ENCODE measurements around the gene OFD1.

The OFD1 gene

DNA sequence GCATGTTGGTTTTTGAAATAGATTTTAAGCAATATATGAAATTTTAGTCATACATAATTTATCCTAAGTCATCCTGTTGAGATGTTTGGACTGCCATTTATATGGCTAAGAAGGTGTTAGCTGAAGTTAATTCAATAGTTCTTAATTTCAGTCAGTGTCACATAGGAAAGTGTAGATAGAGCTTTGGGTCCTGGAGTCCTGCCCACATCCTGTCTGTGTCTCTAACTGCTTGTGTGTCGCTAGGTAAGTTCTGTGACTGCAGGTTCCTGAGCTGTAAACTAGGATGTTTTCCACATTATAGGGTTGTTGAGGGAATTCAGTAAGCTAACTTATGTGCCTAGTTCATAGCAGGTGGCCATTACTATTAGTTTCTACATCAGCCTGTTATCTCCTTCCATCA is 20.7 kb downstream of the OFD1 start:
- H3K4me1 Mint-ChIP-seq: peaks cover 9% of the 10 kb centered on the region
- ATAC-seq: peak; percentile 55

DNA sequence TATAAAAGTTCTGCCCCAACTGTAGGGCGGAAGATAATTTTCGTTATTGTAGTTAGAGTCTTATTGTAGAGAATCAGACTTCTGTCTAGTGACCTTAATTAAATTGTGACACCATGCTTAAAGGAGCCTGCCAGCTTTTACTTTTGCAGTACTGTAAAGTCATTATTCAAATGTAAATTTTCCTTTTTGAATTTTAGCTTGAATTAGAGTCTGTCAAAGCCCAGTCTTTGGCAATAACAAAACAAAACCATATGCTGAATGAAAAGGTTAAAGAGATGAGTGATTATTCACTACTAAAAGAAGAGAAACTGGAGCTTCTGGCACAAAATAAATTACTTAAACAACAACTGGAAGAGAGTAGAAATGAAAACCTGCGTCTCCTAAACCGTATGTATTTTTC is 21.8 kb downstream of the OFD1 start:
- peaks cover 8% of the 10 kb centered on the region for H3K4me1 Mint-ChIP-seq
- ATAC-seq (no peak), DNase-seq (no peak)
- no peak overlapping the region for H3K4me3 Mint-ChIP-seq
- H3K27me3 Mint-ChIP-seq: no peaks in the 10 kb centered on the region
- no peaks in the 10 kb centered on the region for H3K9me3 Mint-ChIP-seq
- H3K27ac Mint-ChIP-seq: no peak overlapping the region

More for the DNA sequence above, 20.7 kb downstream of the OFD1 start:
- H3K4me3 Mint-ChIP-seq: no peak overlapping the region
- no peak for DNase-seq
- no peak overlapping the region for H3K27ac Mint-ChIP-seq
- H3K27me3 Mint-ChIP-seq: no peaks in the 10 kb centered on the region
- no peaks in the 10 kb centered on the region for H3K9me3 Mint-ChIP-seq

DNA sequence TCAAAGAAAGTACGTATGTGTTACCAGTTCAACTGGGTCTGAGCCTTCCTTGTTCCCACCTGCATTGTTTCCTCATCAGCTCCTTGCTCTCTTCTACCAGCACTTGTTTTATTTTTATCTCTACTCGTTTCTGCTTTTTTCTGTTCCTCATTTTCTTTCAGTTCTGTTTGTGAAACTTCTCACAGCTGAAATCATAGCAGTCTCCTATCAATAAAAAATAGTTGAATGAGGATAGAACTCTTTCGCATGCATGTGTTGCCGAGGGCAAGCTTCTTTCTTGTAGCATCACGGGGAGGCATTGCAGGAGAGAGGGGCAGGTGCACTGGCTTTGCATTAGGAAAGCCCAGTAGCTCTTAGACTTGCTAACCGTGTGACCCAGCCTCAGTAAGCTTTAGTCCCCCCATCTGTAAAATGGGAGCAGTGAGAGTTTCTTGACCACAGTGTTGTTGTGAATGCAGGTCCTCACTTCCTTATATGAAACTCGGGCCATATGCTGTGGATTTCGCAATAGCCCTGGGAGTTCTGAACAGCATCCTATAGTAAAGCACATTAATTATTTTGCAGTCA is 24.7 kb downstream of the OFD1 start:
- ATAC-seq (no peak), DNase-seq (no peak)
- peak overlapping the region; percentile 27 to 40 for H3K27ac Mint-ChIP-seq
- H3K27me3 Mint-ChIP-seq: no peaks in the 10 kb centered on the region
- no peaks in the 10 kb centered on the region for H3K9me3 Mint-ChIP-seq
- H3K4me1 Mint-ChIP-seq: no peaks in the 10 kb centered on the region
- no peak overlapping the region for H3K4me3 Mint-ChIP-seq

GRCh38 chrX:13760426-13760825 is 25.9 kb downstream of the OFD1 start:
- Mint-ChIP-seq H3K9me3 (no peaks in the 10 kb centered on the region), H3K27me3 (no peaks in the 10 kb centered on the region), H3K27ac (no peak overlapping the region), H3K4me1 (no peaks in the 10 kb centered on the region), H3K4me3 (no peak overlapping the region)
- ATAC-seq (no peak), DNase-seq (no peak)

DNA sequence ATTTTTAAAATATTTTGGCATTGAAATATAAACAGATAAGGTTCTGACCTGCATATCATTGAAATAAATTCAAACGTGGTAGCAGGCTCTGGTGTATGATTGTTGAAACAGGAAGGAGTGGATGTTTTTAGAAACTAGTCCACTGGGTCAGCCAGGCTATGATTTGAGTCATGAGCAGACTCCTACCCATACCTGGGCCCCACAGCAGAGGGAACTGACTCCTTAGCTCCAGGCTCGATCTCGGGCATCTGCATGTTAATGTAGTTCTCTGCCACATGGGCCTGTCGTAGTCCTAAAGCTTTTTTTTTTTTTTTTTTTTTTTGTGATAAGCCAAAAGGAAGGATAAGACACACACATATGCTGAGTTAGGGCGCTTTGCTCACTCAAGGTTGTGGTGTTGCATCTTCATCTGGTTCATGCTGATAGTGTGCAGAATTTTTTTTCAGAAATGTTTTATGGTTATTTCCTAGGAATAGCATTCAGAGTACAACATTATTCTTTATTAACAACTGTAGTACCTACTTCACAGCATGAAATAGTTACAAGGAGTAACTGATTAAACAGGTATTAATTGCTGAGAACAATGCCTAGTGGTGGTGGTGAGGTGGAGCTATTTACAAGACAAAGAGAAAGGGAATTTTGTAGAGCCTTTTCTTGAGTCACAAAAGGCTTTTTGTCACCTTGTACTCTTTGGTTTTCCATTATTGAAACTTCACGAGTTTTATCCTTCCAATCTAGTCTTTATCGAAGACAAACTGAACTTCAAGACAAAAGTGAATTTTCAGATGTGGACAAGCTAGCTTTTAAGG is 27.3 kb downstream of the OFD1 start:
- Mint-ChIP-seq H3K27ac (peak overlapping the region in 1 of 2 donors; percentile 76), H3K27me3 (no peaks in the 10 kb centered on the region), H3K4me1 (no peaks in the 10 kb centered on the region), H3K4me3 (no peak overlapping the region), H3K9me3 (no peaks in the 10 kb centered on the region)
- no peak for ATAC-seq
- no peak for DNase-seq

DNA sequence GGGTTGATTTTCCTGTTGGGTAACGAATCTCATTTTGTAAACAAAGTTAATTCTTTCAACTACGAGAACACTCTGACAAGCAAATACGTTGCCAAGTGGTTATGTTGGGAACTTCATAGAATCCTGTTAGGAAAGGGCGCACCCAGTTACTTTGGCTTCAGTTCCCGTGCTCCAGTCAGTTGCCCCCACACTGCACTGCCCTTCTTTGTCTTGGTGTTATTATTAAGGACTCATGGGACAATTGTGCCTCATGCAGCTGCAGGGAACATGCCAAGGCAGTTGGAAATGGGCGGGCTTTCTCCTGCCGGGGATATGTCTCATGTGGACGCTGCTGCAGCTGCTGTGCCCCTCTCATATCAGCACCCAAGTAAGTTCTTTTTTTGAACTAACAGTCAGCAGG is 28.9 kb downstream of the OFD1 start:
- DNase-seq: no peak
- Mint-ChIP-seq H3K4me1 (no peaks in the 10 kb centered on the region), H3K4me3 (no peak overlapping the region), H3K27me3 (no peaks in the 10 kb centered on the region), H3K27ac (no peak overlapping the region), H3K9me3 (no peaks in the 10 kb centered on the region)
- ATAC-seq: no peak

DNA sequence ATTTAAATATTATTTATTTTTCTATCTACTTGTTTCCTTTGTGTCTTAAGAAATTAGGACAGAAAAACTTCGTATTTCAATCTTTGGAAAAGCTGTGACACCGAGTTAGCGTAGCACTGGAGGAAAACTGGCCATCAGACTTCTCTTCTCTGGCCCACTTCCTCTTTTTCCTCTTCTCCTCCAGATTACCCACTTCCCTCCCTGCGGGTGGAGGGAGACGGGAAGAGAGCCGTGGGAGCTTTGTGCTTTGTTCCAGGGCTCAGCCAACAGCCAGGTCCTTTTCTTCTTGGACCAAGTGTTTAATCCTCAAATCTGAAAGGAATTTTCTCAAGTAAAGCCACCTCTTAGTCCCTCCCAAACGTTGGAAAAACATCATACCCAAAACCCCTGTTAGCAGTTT is 29.7 kb downstream of the OFD1 start:
- no peaks in the 10 kb centered on the region for H3K27me3 Mint-ChIP-seq
- H3K4me1 Mint-ChIP-seq: no peaks in the 10 kb centered on the region
- ATAC-seq (no peak), DNase-seq (no peak)
- H3K4me3 Mint-ChIP-seq: no peak overlapping the region
- H3K27ac Mint-ChIP-seq: no peak overlapping the region
- H3K9me3 Mint-ChIP-seq: no peaks in the 10 kb centered on the region

DNA sequence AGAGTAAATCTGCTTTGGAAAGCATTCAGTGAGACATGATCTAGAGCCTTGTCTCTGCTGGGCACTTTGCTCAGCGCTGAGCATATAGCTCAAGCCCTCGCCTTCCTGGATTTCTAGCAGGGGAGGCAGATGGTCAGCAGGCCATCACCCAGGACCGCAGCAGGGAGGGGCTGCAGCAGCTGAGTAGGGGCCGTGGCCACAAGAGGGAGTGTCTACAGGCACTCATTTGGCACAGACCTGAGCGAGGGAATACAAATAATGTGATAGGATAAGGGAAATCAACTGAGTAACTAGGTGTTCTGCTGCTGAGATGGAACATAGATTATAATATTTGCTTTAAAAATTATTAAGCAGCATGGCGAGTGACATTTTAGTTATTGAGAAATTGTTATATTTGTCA is 30.2 kb downstream of the OFD1 start:
- peaks cover 4% of the 10 kb centered on the region for H3K4me1 Mint-ChIP-seq
- DNase-seq (no peak), ATAC-seq (no peak)
- H3K4me3 Mint-ChIP-seq: no peak overlapping the region
- H3K27ac Mint-ChIP-seq: no peak overlapping the region
- no peaks in the 10 kb centered on the region for H3K9me3 Mint-ChIP-seq
- no peaks in the 10 kb centered on the region for H3K27me3 Mint-ChIP-seq

DNA sequence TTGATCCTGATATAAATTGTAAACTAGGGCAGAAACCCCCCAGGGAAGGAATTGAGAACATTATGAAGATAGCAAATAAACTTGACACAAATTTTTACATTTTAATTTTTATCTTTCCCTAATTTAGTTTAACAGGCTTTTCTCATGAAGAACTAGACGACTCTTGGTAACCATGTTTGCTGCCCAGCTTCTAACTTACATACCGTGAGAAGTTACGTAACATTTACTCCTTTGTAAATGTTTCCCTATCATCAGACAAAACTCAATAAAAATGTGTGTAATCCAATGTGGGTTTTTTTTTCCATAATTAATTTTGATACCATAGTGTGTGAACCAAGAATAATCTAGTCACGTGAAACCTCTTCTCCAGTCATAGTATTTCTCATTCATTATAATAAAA is 34.4 kb downstream of the OFD1 start:
- peaks cover 4% of the 10 kb centered on the region for H3K4me1 Mint-ChIP-seq
- no peaks in the 10 kb centered on the region for H3K27me3 Mint-ChIP-seq
- H3K27ac Mint-ChIP-seq: no peak overlapping the region
- no peaks in the 10 kb centered on the region for H3K9me3 Mint-ChIP-seq
- H3K4me3 Mint-ChIP-seq: no peak overlapping the region
- DNase-seq (no peak), ATAC-seq (no peak)

GRCh38 chrX:13770013-13770535 is 35.5 kb downstream of the OFD1 start:
- ATAC-seq: no peak
- no peak for DNase-seq
- no peak overlapping the region for H3K27ac Mint-ChIP-seq
- H3K4me1 Mint-ChIP-seq: peaks cover 4% of the 10 kb centered on the region
- H3K27me3 Mint-ChIP-seq: no peaks in the 10 kb centered on the region
- H3K9me3 Mint-ChIP-seq: no peaks in the 10 kb centered on the region
- H3K4me3 Mint-ChIP-seq: no peak overlapping the region

- no peak overlapping the region for H3K27ac Mint-ChIP-seq
- ATAC-seq (no peak), DNase-seq (no peak)
- no peaks in the 10 kb centered on the region for H3K27me3 Mint-ChIP-seq
- peaks cover 1% of the 10 kb centered on the region for H3K4me1 Mint-ChIP-seq
- H3K9me3 Mint-ChIP-seq: no peaks in the 10 kb centered on the region
- H3K4me3 Mint-ChIP-seq: no peak overlapping the region
Observed at GRCh38 chrX:13774696-13775095, 40.1 kb downstream of the OFD1 start.

DNA sequence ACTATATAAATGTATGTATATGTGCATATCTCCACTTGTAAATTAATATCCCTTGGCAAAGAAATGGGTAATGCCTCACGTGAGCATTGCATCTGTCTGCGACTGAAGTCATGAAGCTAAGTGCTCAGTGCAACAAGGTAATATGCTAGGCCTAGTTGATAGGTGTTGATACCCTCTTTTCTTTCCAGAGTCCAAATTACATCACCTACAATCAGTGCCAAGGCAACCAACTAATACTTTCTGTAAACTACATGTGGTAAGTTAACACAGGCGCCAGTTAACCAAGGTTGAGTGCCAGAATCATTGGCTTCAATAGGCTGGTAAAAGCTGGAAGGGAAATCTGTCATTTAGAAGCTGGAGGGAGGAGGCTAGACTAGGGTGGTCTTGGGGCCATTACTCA is 41.3 kb downstream of the OFD1 start:
- Mint-ChIP-seq H3K9me3 (no peaks in the 10 kb centered on the region), H3K27me3 (no peaks in the 10 kb centered on the region), H3K4me3 (no peak overlapping the region), H3K4me1 (no peaks in the 10 kb centered on the region), H3K27ac (no peak overlapping the region)
- DNase-seq: no peak
- ATAC-seq: no peak

- no peak overlapping the region for H3K27ac Mint-ChIP-seq
Observed at GRCh38 chrX:13776387-13776786, 41.8 kb downstream of the OFD1 start.

GRCh38 chrX:13778916-13779315 is 44.4 kb downstream of the OFD1 start:
- H3K27ac Mint-ChIP-seq: no peak overlapping the region
- no peak for DNase-seq
- H3K4me1 Mint-ChIP-seq: no peaks in the 10 kb centered on the region
- no peaks in the 10 kb centered on the region for H3K27me3 Mint-ChIP-seq
- no peak for ATAC-seq
- no peaks in the 10 kb centered on the region for H3K9me3 Mint-ChIP-seq
- no peak overlapping the region for H3K4me3 Mint-ChIP-seq

More at GRCh38 chrX:13776387-13776786, 41.8 kb downstream of the OFD1 start:
- no peak overlapping the region for H3K4me3 Mint-ChIP-seq
- H3K27me3 Mint-ChIP-seq: no peaks in the 10 kb centered on the region
- no peaks in the 10 kb centered on the region for H3K4me1 Mint-ChIP-seq
- DNase-seq (no peak), ATAC-seq (no peak)
- H3K9me3 Mint-ChIP-seq: no peaks in the 10 kb centered on the region

- no peaks in the 10 kb centered on the region for H3K27me3 Mint-ChIP-seq
- H3K27ac Mint-ChIP-seq: no peak overlapping the region
- DNase-seq: no peak
- no peaks in the 10 kb centered on the region for H3K4me1 Mint-ChIP-seq
- no peaks in the 10 kb centered on the region for H3K9me3 Mint-ChIP-seq
- H3K4me3 Mint-ChIP-seq: no peak overlapping the region
- no peak for ATAC-seq
Observed at GRCh38 chrX:13780868-13781427, 46.4 kb downstream of the OFD1 start.

DNA sequence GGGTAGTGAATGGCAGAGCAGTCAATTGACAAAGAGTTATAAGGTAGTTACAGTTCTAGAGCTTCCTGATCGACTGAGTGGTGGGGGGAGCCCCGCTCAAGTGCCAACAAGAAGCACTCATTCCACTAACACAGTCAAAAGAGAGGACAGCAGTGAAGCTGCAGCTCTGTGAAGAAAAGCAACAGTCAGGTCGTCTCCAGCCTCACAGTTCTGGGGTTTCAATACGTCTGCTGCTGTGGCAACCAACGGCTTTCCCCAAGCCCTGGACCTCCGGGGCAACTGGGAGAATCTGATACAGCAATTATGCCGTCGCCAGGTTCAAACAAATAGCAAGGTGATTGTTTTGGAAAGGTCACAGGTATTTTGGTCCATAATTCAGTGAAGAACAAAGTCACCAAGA is 51.5 kb downstream of the OFD1 start:
- Mint-ChIP-seq H3K4me3 (no peak overlapping the region), H3K9me3 (no peaks in the 10 kb centered on the region), H3K4me1 (no peaks in the 10 kb centered on the region), H3K27ac (no peak overlapping the region), H3K27me3 (no peaks in the 10 kb centered on the region)
- no peak for ATAC-seq
- no peak for DNase-seq

Measured in stimulated activated naive CD8-positive, alpha-beta T cell treated with anti-CD3 and anti-CD28 coated beads, Interleukin-15, amount 100 ng/mL, for 72 hours (primary cell).